ENCODE data around the gene RTL5.

The RTL5 gene

DNA sequence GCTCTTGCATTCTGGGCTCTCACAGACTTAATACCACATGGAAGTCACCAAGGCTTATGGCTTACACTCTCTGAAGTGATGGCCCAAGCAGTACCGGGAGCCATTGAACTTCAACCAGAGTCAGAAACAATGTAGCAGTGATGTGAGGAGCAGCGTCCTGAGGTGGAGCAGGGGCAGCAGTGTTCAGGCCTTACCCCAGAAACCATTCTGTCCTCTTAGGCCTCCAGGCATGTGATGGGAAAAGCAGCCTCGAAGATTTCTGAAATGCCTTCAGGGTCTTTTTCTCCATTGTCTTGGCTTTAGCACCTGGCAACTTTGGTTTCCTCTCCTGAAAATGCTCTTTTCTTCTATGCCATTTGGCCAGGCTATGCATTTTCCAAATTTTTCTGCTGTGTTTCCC, 27.1 kb upstream of the RTL5 start:
- TF ChIP-seq CTCF (conservative IDR thresholded peaks at IDR 0.05; ENCODE audit: low read depth, low read length): no peak
- no peak for DNase-seq (ENCODE audit: low read depth)
- H3K4me3 ChIP-seq (ENCODE audit: low read length): no peak overlapping the region

GRCh38 chrX:72146527-72146926, 14.8 kb upstream of the RTL5 start:
- no peak for DNase-seq (ENCODE audit: low read depth)
- no peak overlapping the region for H3K4me3 ChIP-seq (ENCODE audit: low read length)
- no peak for TF ChIP-seq CTCF (conservative IDR thresholded peaks at IDR 0.05; ENCODE audit: low read depth, low read length)

GRCh38 chrX:72145181-72145580, 13.5 kb upstream of the RTL5 start:
- no peak overlapping the region for H3K4me3 ChIP-seq (ENCODE audit: low read length)
- DNase-seq (ENCODE audit: low read depth): no peak
- no peak for TF ChIP-seq CTCF (conservative IDR thresholded peaks at IDR 0.05; ENCODE audit: low read depth, low read length)

GRCh38 chrX:72143609-72143907, 11.8 kb upstream of the RTL5 start:
- no peak for DNase-seq (ENCODE audit: low read depth)
- TF ChIP-seq CTCF (conservative IDR thresholded peaks at IDR 0.05; ENCODE audit: low read depth, low read length): no peak

DNA sequence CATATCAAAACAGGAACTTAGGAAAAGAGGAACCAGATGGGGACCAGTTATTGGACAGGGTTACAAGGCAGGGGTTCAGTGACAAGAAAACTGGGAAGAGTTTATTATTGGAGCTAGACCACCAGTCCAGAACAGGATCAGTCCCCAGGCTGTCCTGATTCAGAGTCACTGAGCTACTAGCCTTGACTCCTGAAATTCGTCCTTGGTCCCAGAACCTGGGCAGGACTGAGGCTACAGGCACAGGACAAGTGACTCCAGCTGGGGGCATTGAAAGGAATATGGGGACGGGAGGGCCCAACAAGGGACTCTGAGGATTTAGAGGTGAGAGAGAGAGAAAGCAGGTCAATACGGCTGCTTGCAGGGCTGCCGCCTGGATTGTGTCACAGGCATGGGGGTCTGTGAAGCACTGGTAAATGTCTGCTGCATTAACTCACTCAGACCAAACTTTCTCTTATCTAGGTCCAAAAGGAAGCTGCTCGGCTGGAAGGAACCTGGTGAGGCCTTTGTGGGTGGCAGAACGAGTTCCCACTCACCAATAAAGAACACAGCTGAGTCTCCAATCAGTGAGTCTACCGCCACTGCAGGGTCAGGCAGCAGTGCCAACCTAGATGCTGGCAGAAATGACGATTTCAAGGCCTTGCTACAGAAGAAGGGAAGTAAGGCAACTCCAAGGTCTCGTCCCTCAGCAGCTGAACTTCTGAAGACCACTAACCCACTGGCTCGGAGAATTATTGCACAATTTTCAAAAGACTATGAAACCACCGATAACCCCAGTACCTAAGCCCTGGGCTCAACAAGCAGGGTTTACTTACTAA, 11.3 kb upstream of the RTL5 start:
- no peak for DNase-seq (ENCODE audit: low read depth)
- no peak overlapping the region for H3K4me3 ChIP-seq (ENCODE audit: low read length)
- no peak for TF ChIP-seq CTCF (conservative IDR thresholded peaks at IDR 0.05; ENCODE audit: low read depth, low read length)

More at GRCh38 chrX:72143609-72143907, 11.8 kb upstream of the RTL5 start:
- no peak overlapping the region for H3K4me3 ChIP-seq (ENCODE audit: low read length)

- no peak for TF ChIP-seq CTCF (conservative IDR thresholded peaks at IDR 0.05; ENCODE audit: low read depth, low read length)
- no peak overlapping the region for H3K4me3 ChIP-seq (ENCODE audit: low read length)
- no peak for DNase-seq (ENCODE audit: low read depth)
Measured at GRCh38 chrX:72142094-72142793, 10.5 kb upstream of the RTL5 start.

Data from retinal pigment epithelial cell (primary cell).